Adipocyte (in vitro differentiated cells): ENCODE data around the gene ITGB5.
"Not testable (repeated sequence)": the region's sequence is repeated elsewhere in the genome, so short reads cannot be mapped to it uniquely, and the experiment has no call there.

ENCODE experiments used
- DNase-seq: peaks from one replicate; pipeline ENCODE4 v3.0.0-alpha.2; 2015; ENCODE audit warnings: low read depth
- H3K27me3 ChIP-seq: replicated peaks from 2 replicates; pipeline ENCODE4 v1.7.0; 2013; ENCODE audit warnings: mild to moderate bottlenecking, low read length, moderate library complexity; ENCODE audit not compliant: control insufficient read depth, insufficient read depth
- H3K36me3 ChIP-seq: 2 replicates; pipeline ENCODE4 v1.7.0; 2013; ENCODE audit warnings: low read length, mild to moderate bottlenecking, moderate library complexity; ENCODE audit not compliant: control insufficient read depth, insufficient read depth, severe bottlenecking
- H3K4me1 ChIP-seq: 2 replicates; pipeline ENCODE4 v1.7.0; 2013; ENCODE audit warnings: mild to moderate bottlenecking, low read length, moderate library complexity; ENCODE audit not compliant: control insufficient read depth, insufficient read depth
- H3K4me3 ChIP-seq: 2 replicates; pipeline ENCODE4 v1.7.0; 2013; ENCODE audit warnings: mild to moderate bottlenecking, low read length, moderate library complexity
- H3K9ac ChIP-seq: 2 replicates; pipeline ENCODE4 v1.7.0; 2013; ENCODE audit warnings: mild to moderate bottlenecking, low read length, moderate library complexity
- H3K9me3 ChIP-seq: 2 replicates; pipeline ENCODE4 v1.7.0; 2013; ENCODE audit warnings: mild to moderate bottlenecking, low read length, moderate library complexity; ENCODE audit not compliant: control insufficient read depth

The ITGB5 gene

DNA sequence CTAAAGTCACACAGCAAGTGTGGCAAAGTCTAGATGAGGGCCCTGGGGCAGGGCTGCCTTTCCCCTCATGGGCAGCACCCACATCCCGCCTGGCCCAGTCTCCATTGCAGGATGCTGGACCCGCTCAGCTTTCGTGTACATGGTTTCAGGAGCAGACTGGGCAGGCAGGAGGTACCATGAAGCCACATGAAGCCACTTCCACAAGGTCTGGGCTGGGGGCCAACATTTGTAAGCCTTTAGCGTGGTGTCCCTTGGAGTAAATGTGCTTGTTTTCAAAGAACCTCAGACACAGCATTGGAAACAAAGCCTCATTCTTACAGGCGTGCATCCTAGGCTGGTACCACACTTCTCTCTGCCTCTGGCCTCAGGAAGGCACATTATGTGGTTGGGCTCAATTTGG lies 122.4 kb downstream of the ITGB5 start:
- no peak overlapping the region for H3K4me3 ChIP-seq
- peaks cover 78% of the 10 kb centered on the region for H3K36me3 ChIP-seq
- no peaks in the 10 kb centered on the region for H3K27me3 ChIP-seq
- DNase-seq, result no peak
- no peak overlapping the region for H3K9ac ChIP-seq
- H3K9me3 ChIP-seq, result no peaks in the 10 kb centered on the region
- H3K4me1 ChIP-seq, result peaks cover 24% of the 10 kb centered on the region

DNA sequence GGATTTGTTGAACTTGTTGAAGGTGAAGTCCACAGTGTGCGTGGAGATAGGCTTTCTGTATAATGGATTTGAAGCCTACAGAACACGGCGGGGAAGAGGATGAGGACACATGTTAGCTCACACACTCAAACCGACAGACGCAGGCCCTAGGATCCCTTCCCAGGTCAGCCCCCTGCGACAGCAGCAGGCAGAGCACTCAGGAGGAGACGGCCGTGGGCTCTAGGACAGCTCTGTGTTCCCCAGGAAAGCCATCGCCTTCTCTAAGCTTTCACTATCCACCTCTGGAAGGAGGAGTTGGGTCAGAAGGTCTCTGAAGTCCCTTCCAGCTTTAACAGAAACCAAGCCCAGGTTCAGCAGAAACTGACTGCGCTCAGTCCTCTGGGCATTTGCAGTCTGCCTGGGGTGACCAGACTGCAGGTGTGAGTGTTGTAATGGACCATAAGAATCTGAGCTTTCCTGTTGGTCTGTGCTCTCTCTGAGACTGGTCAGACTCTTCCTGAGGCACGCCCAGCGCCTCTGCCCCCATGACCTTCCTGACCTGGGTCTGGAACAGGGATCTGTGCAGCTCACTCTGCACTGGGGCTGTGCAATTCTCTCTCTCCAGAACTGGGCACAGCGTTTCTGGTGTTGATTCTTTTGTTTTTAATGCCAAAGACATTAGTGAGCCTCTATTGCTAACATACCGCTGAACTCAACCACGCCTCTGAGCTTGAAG lies 123.4 kb downstream of the ITGB5 start:
- Histone ChIP-seq H3K27me3 (no peaks in the 10 kb centered on the region), H3K9ac (no peak overlapping the region), H3K9me3 (no peaks in the 10 kb centered on the region), H3K4me3 (no peak overlapping the region), H3K4me1 (peaks cover 24% of the 10 kb centered on the region), H3K36me3 (peaks cover 69% of the 10 kb centered on the region)
- DNase-seq, result no peak

DNA sequence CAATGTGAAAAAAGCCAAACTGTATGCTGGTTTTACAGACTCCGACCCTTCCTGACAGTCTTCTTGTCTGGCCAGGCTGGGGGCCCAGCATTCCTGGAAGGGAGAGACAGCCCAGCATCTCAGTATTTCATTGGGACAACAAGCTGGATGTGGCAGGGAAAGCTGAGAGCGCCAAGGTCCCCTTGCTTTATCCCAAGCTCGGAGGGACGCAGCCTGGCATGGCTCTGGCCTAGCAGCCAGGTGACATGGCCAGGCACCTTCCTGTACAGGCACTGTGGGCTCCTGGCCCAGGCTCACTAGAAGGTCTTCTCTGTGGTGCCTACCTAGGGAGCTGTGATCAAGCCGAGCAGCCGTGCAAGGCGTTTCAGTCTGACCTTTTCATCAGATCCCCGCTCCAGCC lies 124.0 kb downstream of the ITGB5 start:
- H3K9ac ChIP-seq, result no peak overlapping the region
- no peak for DNase-seq
- peaks cover 63% of the 10 kb centered on the region for H3K36me3 ChIP-seq
- H3K9me3 ChIP-seq, result no peaks in the 10 kb centered on the region
- H3K27me3 ChIP-seq, result no peaks in the 10 kb centered on the region
- no peak overlapping the region for H3K4me3 ChIP-seq
- H3K4me1 ChIP-seq, result peaks cover 24% of the 10 kb centered on the region

DNA sequence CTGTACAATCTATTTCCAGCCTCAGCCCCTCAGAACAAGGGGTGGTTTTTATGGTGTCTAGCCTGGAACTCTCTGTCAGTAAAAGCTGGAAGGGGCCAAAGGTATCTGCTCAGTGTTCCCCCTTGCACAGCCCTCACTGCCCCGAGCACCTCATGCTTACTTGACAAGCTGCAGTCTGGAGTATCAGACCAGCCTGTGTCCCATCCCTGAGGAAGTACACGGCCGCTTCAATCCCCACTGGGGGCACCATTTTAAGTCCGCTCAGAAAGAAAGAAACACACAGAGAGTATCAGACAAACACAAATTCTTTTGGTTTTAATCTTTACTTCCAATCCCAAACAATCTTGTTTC lies 124.5 kb downstream of the ITGB5 start:
- Histone ChIP-seq H3K4me1 (peaks cover 24% of the 10 kb centered on the region), H3K9ac (peak overlapping the region; percentile 43), H3K4me3 (no peak overlapping the region), H3K27me3 (no peaks in the 10 kb centered on the region), H3K36me3 (peaks cover 57% of the 10 kb centered on the region), H3K9me3 (no peaks in the 10 kb centered on the region)
- DNase-seq, result no peak

- Histone ChIP-seq H3K27me3 (no peaks in the 10 kb centered on the region), H3K9me3 (no peaks in the 10 kb centered on the region), H3K4me1 (peaks cover 24% of the 10 kb centered on the region), H3K9ac (peak overlapping the region; percentile 43), H3K36me3 (peaks cover 52% of the 10 kb centered on the region), H3K4me3 (no peak overlapping the region)
- no peak for DNase-seq
These were observed 125.1 kb downstream of the ITGB5 start for GRCh38 chr3:124761935-124762660.

- Histone ChIP-seq H3K27me3 (no peaks in the 10 kb centered on the region), H3K4me1 (peaks cover 24% of the 10 kb centered on the region), H3K36me3 (peaks cover 44% of the 10 kb centered on the region), H3K4me3 (no peak overlapping the region), H3K9ac (peak overlapping the region; percentile 43), H3K9me3 (no peaks in the 10 kb centered on the region)
- DNase-seq, result peak; percentile 97
These were observed 125.8 kb downstream of the ITGB5 start for GRCh38 chr3:124761250-124761796.

- H3K4me1 ChIP-seq, result peaks cover 24% of the 10 kb centered on the region
- peaks cover 37% of the 10 kb centered on the region for H3K36me3 ChIP-seq
- no peak overlapping the region for H3K9ac ChIP-seq
- no peaks in the 10 kb centered on the region for H3K9me3 ChIP-seq
- H3K27me3 ChIP-seq, result no peaks in the 10 kb centered on the region
- no peak overlapping the region for H3K4me3 ChIP-seq
- peak; percentile 76 for DNase-seq
These were observed 126.6 kb downstream of the ITGB5 start for GRCh38 chr3:124760601-124761000.

DNA sequence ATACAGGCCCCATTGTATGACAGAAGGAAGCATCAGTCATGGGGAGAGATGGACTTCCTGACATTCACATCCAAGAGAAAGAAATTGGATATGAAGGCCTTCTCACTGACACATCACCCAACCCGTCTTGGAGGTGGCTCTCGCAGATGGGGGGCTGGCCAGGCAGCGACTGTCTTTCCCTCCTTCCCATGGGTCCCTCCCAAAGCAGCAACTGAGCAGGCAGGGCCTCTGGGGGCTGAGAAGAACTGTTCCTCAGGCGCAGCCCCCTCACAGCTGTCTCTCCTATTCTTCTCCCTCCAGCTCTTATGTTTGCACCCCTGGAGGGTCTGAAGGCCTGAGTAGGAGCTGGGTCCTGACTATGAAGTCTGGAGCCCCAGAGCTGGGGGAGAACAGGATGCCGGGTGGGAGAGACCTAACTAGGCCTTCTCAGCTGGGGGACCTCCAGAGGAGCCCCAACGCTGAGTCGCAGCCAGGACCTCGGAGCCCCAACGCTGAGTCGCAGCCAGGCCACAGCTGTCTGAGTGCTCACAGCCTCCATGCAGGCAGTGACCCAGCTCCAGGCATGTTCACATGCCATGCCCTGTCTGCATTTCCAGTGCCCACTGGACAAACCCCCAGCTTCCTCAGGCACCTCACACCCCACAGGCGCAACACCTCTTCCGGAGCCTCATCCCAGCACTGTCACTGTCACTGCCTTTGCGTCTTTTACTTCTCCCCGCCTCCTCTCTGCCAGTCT lies 127.3 kb downstream of the ITGB5 start:
- no peak overlapping the region for H3K9ac ChIP-seq
- no peaks in the 10 kb centered on the region for H3K27me3 ChIP-seq
- H3K9me3 ChIP-seq, result no peaks in the 10 kb centered on the region
- no peak for DNase-seq
- no peak overlapping the region for H3K4me3 ChIP-seq
- peaks cover 24% of the 10 kb centered on the region for H3K4me1 ChIP-seq
- H3K36me3 ChIP-seq, result peaks cover 29% of the 10 kb centered on the region

GRCh38 chr3:124758851-124759635 lies 128.1 kb downstream of the ITGB5 start:
- Histone ChIP-seq H3K9ac (no peak overlapping the region), H3K4me1 (peaks cover 20% of the 10 kb centered on the region), H3K27me3 (no peaks in the 10 kb centered on the region), H3K36me3 (peaks cover 21% of the 10 kb centered on the region), H3K9me3 (no peaks in the 10 kb centered on the region), H3K4me3 (no peak overlapping the region)
- DNase-seq, result no peak

DNA sequence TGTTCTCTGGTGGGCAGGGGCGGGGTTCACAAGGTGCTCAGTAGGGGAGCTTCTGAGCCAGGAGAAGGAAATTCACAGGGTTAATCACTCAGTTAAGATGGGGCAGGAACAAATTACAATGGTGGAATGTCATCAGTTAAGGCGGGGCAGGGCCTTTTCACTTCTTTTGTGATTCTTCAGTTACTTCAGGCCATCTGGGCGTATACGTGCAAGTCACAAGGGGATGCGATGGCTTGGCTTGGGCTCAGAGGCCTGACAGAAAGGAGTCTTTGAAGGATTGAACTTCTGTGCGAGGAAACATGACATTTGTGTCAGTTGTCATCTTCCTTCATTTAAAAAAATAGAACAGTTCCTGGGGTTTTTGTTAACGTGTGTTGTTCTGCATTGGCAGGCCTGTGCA lies 129.2 kb downstream of the ITGB5 start:
- not testable (repeated sequence) for H3K36me3 ChIP-seq, H3K27me3 ChIP-seq, DNase-seq, H3K4me3 ChIP-seq, H3K9me3 ChIP-seq, H3K9ac ChIP-seq
- peaks cover 20% of the 10 kb centered on the region for H3K4me1 ChIP-seq
